Uterine smooth muscle cell (primary cell): Measurements from ENCODE around the gene ARSH. TPM values are rescaled to one million over a fixed set of nuclear protein-coding genes. Genes with fewer than 3 reads are reported as not detected.

Experiments
- total RNA-seq: library from RNA; depleted of rRNA; stranded (reverse); fragments of >200 nt; gene quantifications from 2 replicates; pipeline ENCODE4 v1.2.3, GENCODE V29; 2014

The ARSH gene
- not detected in 2 replicates for total RNA-seq

GRCh38 chrX:3006495-3006894 lies at the start of gene ARSH:
ARSH (plus strand) TSS chrX:3006546; CDS start chrX:3006613, 67 bp downstream.

Other genes starting within 250 kb of the ARSH start
- gene GYG2, start 177.6 kb upstream of the ARSH start, total RNA-seq: 1.1 and 2.4 TPM in 2 replicates
- gene ARSD, start 77.2 kb upstream of the ARSH start, total RNA-seq: 11.0 and 25.1 TPM in 2 replicates
- under 0.01 TPM in 1 of 2 replicates, not detected in the other for gene ARSF, start 34.9 kb downstream of the ARSH start, total RNA-seq